ENCODE measurements around the gene LAMA3.

Gene LAMA3

DNA sequence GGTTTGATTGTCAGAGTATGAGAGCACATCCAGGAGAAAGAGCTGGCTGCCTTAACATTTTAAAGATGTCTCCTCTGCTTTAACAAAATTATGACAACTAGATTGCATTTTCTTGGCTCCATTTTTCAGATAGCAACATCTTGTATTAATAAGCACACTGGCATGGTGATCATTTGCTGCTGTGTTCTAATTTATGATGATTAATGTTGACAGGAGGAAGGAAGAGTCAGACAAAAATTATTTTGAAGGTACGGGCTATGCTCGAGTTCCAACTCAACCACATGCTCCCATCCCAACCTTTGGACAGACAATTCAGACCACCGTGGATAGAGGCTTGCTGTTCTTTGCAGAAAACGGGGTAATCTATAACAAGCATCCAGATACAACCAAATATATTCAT lies 227.1 kb downstream of the LAMA3 start:
- no peak for DNase-seq

DNA sequence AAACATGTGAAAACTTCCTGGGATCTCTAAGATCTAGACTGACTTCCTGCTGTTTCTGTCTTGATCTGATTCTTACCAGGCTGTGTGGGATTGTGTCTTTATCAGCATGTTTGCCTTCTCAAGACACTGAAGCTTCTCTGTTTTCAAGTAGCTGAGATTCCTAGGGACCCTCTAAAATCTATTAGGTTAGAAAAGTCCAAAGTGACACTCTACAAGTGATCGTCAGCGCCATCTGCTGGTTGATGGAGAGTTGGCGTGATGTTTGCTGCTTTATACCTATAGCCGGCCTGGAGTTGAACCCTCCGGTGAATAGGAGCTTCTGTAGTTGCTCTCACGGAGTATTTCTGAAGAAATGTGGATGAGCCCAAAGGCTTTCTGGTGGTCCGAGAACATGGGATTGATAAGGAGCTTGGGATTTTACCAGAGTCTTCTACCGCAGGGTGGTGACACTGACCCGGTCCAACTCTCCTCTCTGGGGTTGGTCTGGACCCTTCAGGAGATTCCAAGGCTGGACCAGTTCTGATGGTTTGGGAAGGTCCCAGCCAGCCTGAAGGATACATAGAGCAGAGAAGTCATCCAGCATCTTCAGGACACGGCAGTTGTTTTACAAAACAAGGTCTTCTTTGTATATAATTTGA lies 229.3 kb downstream of the LAMA3 start:
- peak; percentile 69 for DNase-seq

DNA sequence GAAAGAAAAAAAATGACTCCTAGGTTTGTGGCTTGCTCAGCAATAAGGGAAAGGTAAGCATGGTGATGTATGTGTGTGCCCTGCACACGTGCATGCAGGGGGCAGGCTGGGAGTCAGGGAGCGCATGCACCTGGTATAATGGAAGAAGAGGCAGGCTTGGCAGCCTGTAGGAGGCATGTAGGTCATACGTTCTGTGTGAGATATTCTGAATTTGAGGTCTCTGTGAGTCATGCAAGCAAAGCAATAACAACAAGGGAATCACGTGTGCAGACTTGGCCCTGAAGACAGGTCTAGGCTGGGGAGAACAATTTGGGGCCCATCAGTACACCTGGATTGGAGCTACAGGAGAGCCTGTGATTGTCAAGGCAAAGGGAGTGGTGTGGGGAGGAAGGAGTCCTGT lies 230.8 kb downstream of the LAMA3 start:
- no peak for DNase-seq

- no peak for DNase-seq
Measured at GRCh38 chr18:23921716-23922285, 232.5 kb downstream of the LAMA3 start.

GRCh38 chr18:23922939-23923338 lies 233.7 kb downstream of the LAMA3 start:
- DNase-seq: no peak

DNA sequence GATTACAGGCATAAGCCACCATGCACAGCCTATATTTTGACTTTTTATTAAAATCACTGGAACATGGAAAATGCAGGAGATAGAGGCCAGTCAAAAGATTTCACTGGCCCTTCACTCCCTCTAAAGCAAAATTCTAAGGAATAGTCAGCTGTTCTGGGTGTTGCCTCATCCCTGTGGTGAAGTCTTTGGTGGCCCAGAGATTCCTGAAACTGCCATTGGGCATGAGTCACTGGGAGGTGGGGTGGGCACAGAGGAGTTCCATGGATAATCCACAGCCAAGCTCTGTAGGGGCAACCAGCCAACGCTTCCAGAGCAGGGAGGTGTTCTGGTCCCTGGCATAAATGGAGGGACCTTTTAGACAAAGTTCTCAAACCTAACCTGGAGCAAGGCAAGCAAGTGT lies 235.6 kb downstream of the LAMA3 start:
- DNase-seq: no peak

- no peak for DNase-seq
Measured at GRCh38 chr18:23926571-23926970, 237.3 kb downstream of the LAMA3 start.

DNA sequence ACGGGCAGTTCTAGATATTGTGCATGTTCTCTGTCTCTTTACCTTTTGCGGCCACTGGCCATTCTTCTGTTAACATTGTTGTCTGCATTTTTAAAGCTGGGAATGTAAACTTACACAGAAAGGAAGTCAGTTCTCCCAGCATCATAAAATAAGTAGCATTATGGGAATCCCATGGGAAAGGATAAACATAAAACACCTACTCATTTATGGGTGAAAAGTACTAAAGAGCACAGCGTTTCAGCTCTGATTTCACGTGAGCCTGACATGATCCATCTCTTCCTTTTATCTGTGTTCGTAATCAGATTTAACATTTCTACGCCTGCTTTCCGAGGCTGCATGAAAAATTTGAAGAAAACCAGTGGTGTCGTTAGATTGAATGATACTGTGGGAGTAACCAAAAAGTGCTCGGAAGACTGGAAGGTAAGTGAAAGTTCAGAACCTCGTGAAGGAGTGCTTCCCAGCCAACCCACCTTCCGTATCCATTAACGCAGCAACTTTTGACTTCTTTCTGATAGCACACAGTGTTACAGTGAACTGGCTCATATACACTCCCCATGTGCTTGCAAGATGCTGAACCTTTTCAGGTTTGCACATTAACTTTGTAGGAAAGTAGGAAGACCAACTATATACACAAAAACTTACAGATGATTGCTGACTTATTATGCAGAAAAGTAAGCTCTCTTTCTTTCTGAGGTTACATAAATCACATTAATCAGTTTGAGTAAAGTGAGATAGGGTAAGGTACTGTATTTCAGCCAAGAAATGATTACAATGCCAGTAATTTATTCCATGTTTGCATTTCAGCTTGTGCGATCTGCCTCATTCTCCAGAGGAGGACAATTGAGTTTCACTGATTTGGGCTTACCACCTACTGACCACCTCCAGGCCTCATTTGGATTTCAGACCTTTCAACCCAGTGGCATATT lies 238.8 kb downstream of the LAMA3 start:
- no peak for DNase-seq

- no peak for DNase-seq
Measured at GRCh38 chr18:23929362-23929930, 240.2 kb downstream of the LAMA3 start.

DNA sequence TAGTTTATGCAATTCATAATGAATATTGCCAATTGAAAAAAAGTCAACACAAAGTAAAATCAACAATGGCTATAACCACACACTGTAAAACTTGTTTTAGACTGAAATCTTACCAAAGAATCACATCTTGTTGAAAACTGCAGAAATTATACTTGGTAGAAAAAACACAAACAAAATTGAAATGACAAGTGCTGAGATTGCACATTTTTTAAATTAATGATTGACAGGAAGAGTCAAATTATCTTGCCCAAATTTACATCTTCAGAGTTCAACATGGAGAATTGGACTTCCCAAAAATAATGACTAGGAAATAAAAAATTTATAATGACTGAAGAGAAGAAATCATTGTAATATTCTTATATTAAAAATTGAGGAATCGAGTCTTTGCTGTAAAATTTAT lies 240.7 kb downstream of the LAMA3 start:
- no peak for DNase-seq

- DNase-seq: no peak
Measured at GRCh38 chr18:23932385-23933067, 243.3 kb downstream of the LAMA3 start.

- DNase-seq: no peak
Measured at GRCh38 chr18:23933407-23933806, 244.2 kb downstream of the LAMA3 start.

DNA sequence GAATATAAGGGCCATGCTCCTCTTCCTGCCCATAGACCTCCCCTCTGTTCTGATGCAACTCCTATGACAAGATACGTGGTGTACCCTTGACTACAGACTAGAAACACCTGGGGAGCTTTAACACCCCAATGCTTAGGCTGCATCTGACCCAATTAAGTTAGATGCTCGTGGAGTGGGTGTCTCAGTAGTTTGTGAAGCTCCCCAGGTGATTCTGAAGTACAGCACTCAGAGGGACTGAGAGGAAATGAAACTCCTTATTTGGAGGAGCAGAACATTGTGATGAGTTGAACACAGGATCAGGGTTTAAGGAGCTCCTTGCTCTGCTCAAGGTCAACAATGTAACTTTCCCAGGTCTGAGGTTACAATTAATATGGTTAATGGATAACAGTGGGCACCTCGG lies 245.0 kb downstream of the LAMA3 start:
- no peak for DNase-seq

DNA sequence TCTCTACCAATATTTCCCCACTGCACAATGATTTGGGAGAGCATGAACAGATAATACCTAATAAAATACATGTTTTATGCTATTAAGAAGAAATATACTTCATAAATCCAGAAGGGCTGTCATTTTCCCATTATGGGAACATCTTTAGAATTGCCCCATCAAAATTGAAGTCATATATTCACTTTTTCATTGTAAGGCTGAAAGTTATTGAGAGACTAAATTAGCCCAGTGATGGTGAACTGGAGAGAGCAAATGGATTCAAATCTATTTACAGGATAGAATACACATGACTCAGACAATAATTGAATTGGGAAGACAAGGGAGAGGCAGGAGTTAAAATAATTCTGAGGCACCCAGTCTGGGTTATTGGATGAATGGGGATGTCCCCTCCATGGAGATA lies 245.6 kb downstream of the LAMA3 start:
- no peak for DNase-seq

DNA sequence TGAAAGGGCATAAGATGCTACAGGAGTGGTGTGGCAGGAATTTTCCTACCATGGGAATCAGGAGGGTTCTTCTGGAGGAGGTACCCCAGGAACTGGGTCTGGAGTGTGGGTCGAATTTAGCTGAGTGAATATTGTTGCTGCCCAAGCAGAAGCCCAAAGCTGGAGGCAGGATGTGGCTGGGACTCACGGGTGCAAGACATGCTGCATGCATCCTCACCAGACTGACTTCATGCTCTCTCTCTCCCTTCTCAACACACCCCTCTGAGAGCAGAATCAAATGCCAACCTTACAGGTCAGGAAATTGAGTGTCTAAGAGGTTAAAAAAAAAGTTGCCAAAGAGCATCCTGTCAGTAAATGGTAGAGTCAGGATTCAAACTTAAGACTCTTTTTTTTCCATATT lies 246.6 kb downstream of the LAMA3 start:
- no peak for DNase-seq

DNA sequence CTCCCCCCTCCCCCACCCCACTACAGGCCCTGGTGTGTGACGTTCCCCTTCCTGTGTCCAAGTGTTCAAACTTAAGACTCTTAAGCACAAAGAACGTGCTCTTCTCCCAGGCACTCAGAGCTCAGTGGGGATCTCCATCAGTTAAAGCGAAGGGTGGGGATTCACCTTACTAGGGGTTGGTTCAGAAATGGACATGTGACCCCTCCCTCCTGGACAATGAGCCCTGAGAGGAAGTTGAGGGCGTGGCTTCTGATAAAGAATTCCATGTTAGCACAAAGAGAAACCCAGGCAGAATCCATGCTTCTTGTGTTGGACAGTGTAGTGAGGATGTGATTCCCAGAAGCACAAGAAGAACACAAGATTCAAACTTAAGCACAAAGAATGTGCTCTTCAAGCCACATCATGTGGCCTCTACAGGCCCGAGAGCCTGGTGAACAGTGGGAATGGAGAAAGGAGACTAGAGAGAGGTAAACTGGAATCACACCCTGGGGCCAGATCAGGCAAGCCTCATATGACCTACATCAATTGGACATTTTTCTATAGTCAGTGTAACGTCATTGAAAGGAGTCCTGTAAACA lies 247.2 kb downstream of the LAMA3 start:
- DNase-seq: no peak

GRCh38 chr18:23938043-23938756 lies 248.9 kb downstream of the LAMA3 start:
- no peak for DNase-seq

DNA sequence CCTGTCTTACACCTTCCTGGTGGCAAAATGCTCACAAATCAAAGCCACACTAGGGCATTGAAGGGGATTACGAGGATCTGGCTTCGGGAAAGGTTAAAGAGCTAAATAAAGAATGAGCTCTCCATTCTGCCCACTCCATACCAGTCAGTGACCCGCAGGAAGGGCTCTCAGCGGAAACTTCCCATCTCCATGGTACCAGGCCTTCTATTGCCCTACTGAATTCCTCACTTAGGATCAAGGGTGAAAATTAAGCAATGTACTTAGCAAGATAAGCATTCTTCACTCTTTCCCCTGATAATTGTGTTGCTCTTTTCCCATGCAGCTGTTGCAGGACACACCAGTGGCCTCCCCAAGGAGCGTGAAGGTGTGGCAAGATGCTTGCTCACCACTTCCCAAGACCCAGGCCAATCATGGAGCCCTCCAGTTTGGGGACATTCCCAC lies 249.7 kb downstream of the LAMA3 start:
- no peak for DNase-seq

GRCh38 chr18:23939366-23939765 lies 250.1 kb downstream of the LAMA3 start:
- no peak for DNase-seq

- DNase-seq: no peak
Measured at GRCh38 chr18:23939896-23940295, 250.6 kb downstream of the LAMA3 start.

GRCh38 chr18:23941791-23942190 lies 252.5 kb downstream of the LAMA3 start:
- DNase-seq: no peak

DNA sequence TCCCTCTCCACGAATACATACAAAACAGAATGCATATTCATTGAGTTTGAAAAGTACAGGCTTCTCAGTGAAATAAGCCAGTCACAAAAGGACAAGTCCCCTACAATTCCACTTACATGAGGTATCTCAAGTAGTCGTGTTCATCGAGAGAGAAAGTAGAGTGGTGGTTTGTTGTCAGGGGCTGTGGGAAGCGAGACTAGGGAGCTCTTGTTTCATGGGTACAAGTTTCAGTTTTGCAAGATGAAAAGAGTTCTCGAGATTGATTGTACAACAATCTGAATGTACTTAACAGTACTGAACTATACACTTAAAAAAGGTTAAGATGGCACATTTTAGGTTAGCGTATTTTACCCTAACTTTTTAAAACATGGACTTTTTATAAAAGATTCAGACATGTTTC lies 253.9 kb downstream of the LAMA3 start:
- no peak for DNase-seq
